GM19438 (cell line): ENCODE results near the gene TNS3.

Source experiments
- ATAC-seq: cut with Tn5 transposase; IDR thresholded peaks from one replicate; pipeline ENCODE4 v1.9.1; 2021; ENCODE audit warnings: low read depth; ENCODE audit not compliant: unreplicated experiment

Gene TNS3

GRCh38 chr7:47358357-47358756, 223.6 kb downstream of the TNS3 start:
- no peak for ATAC-seq

GRCh38 chr7:47357863-47358262, 224.0 kb downstream of the TNS3 start:
- ATAC-seq = no peak

GRCh38 chr7:47357361-47357760, 224.6 kb downstream of the TNS3 start:
- no peak for ATAC-seq

- no peak for ATAC-seq
Measured at GRCh38 chr7:47356261-47356660, 225.7 kb downstream of the TNS3 start.

- ATAC-seq = no peak
Measured at GRCh38 chr7:47355684-47356083, 226.2 kb downstream of the TNS3 start.

- ATAC-seq = no peak
Measured at GRCh38 chr7:47354831-47355541, 226.9 kb downstream of the TNS3 start.

GRCh38 chr7:47354071-47354470, 227.8 kb downstream of the TNS3 start:
- no peak for ATAC-seq

GRCh38 chr7:47352394-47352968, 229.4 kb downstream of the TNS3 start:
- no peak for ATAC-seq

GRCh38 chr7:47351233-47352154, 230.4 kb downstream of the TNS3 start:
- no peak for ATAC-seq

- no peak for ATAC-seq
Measured at GRCh38 chr7:47350425-47350824, 231.5 kb downstream of the TNS3 start.

- no peak for ATAC-seq
Measured at GRCh38 chr7:47349401-47349800, 232.5 kb downstream of the TNS3 start.

GRCh38 chr7:47347816-47348385, 234.0 kb downstream of the TNS3 start:
- no peak for ATAC-seq

GRCh38 chr7:47347346-47347745, 234.6 kb downstream of the TNS3 start:
- ATAC-seq = no peak

GRCh38 chr7:47346377-47346914, 235.5 kb downstream of the TNS3 start:
- ATAC-seq = no peak

- no peak for ATAC-seq
Measured at GRCh38 chr7:47345857-47346298, 236.0 kb downstream of the TNS3 start.

- no peak for ATAC-seq
Measured at GRCh38 chr7:47344171-47344955, 237.5 kb downstream of the TNS3 start.

GRCh38 chr7:47343061-47343455, 238.9 kb downstream of the TNS3 start:
- no peak for ATAC-seq

GRCh38 chr7:47342296-47343060, 239.4 kb downstream of the TNS3 start:
- ATAC-seq = no peak

- ATAC-seq = no peak
Measured at GRCh38 chr7:47340517-47340916, 241.4 kb downstream of the TNS3 start.
